Activated CD4-positive, alpha-beta T cell treated with anti-CD3 and anti-CD28 coated beads, Interleukin-2, amount 50 U/mL, for 1 hour (primary cell): Measurements from ENCODE around the gene HAGH.
A peak's percentile ranks its signal among the peaks of the same experiment; 100 is the strongest.
"Not testable (repeated sequence)": the region's sequence is repeated elsewhere in the genome, so short reads cannot be mapped to it uniquely, and the experiment has no call there.

Experiments
- DNase-seq: peaks from one replicate; pipeline ENCODE4 v3.0.0-alpha.2; 2020

HAGH gene

GRCh38 chr16:1826691-1827573 is at the start of gene HAGH, which contains the start of gene FAHD1:
Gene HAGH (minus strand): TSS chr16:1826825. CDS start chr16:1826787, 38 bp downstream.
Gene FAHD1 (plus strand): TSS chr16:1827206. CDS start chr16:1827239, 33 bp downstream.
- peak; percentile 89 for DNase-seq

GRCh38 chr16:1876066-1876465 is 49.4 kb upstream of the HAGH start:
- DNase-seq, result not testable (repeated sequence)

- DNase-seq, result no peak
Observed at GRCh38 chr16:1874854-1875253, 48.2 kb upstream of the HAGH start.

- peak; percentile 27 for DNase-seq
Observed at GRCh38 chr16:1871974-1872635, 45.5 kb upstream of the HAGH start, which contains the start of gene MEIOB. Gene MEIOB (minus strand): TSS chr16:1872164. CDS start chr16:1868175, 3,989 bp downstream.

- no peak for DNase-seq
Observed at GRCh38 chr16:1870365-1871082, 43.9 kb upstream of the HAGH start.

GRCh38 chr16:1865902-1866690 is 39.5 kb upstream of the HAGH start:
- no peak for DNase-seq

- no peak for DNase-seq
Observed at GRCh38 chr16:1863681-1864460, 37.2 kb upstream of the HAGH start.

GRCh38 chr16:1862394-1862793 is 35.8 kb upstream of the HAGH start:
- no peak for DNase-seq

- no peak for DNase-seq
Observed at GRCh38 chr16:1861730-1862129, 35.1 kb upstream of the HAGH start.

- no peak for DNase-seq
Observed at GRCh38 chr16:1859650-1860049, 33.0 kb upstream of the HAGH start.

- no peak for DNase-seq
Observed at GRCh38 chr16:1858189-1858865, 31.7 kb upstream of the HAGH start.

GRCh38 chr16:1857433-1858097 is 30.9 kb upstream of the HAGH start:
- no peak for DNase-seq

GRCh38 chr16:1851793-1852192 is 25.2 kb upstream of the HAGH start:
- DNase-seq, result no peak

- no peak for DNase-seq
Observed at GRCh38 chr16:1850981-1851380, 24.4 kb upstream of the HAGH start.

- no peak for DNase-seq
Observed at GRCh38 chr16:1846416-1846815, 19.8 kb upstream of the HAGH start.

- no peak for DNase-seq
Observed at GRCh38 chr16:1845985-1846384, 19.4 kb upstream of the HAGH start.

GRCh38 chr16:1839554-1839953 is 12.9 kb upstream of the HAGH start:
- no peak for DNase-seq

GRCh38 chr16:1834096-1834495 is 7.5 kb upstream of the HAGH start:
- DNase-seq, result no peak

- no peak for DNase-seq
Observed at GRCh38 chr16:1832838-1833454, 6.3 kb upstream of the HAGH start.
